Dermis blood vessel endothelial cell (primary cell): Measurements from ENCODE around the gene PNMA6F. TPM values are rescaled to one million over a fixed set of nuclear protein-coding genes. Genes with fewer than 3 reads are reported as not detected.
"Not testable (repeated sequence)": the region's sequence is repeated elsewhere in the genome, so short reads cannot be mapped to it uniquely, and the experiment has no call there.

ENCODE experiments used
- DNase-seq: peaks from one replicate; pipeline ENCODE4 v3.0.0; 2010
- total RNA-seq: library from RNA; depleted of rRNA; stranded (reverse); fragments of >200 nt; gene quantifications from 2 replicates; pipeline ENCODE4 v1.2.3, GENCODE V29; 2014

The PNMA6F gene
- total RNA-seq, 1 donor from 2014 or later = not detected

- DNase-seq = no peak
Observed at GRCh38 chrX:153301746-153302145, 19.8 kb downstream of the PNMA6F start.

GRCh38 chrX:153299855-153300254, 21.7 kb downstream of the PNMA6F start:
- no peak for DNase-seq

GRCh38 chrX:153297376-153297775, 24.2 kb downstream of the PNMA6F start:
- DNase-seq = no peak

- DNase-seq = not testable (repeated sequence)
Observed at GRCh38 chrX:153293485-153294071, 28.0 kb downstream of the PNMA6F start.

- not testable (repeated sequence) for DNase-seq
Observed at GRCh38 chrX:153288807-153289206, 32.8 kb downstream of the PNMA6F start.

- DNase-seq = not testable (repeated sequence)
Observed at GRCh38 chrX:153285678-153286077, 35.9 kb downstream of the PNMA6F start.

- DNase-seq = not testable (repeated sequence)
Observed at GRCh38 chrX:153283982-153284381, 37.6 kb downstream of the PNMA6F start.

GRCh38 chrX:153281784-153282183, 39.8 kb downstream of the PNMA6F start:
- not testable (repeated sequence) for DNase-seq

GRCh38 chrX:153279304-153279703, 42.3 kb downstream of the PNMA6F start:
- DNase-seq = not testable (repeated sequence)

- not testable (repeated sequence) for DNase-seq
Observed at GRCh38 chrX:153276049-153276448, 45.5 kb downstream of the PNMA6F start.

GRCh38 chrX:153275418-153275817, 46.1 kb downstream of the PNMA6F start:
- not testable (repeated sequence) for DNase-seq

GRCh38 chrX:153272584-153272983, 49.0 kb downstream of the PNMA6F start:
- DNase-seq = not testable (repeated sequence)

- not testable (repeated sequence) for DNase-seq
Observed at GRCh38 chrX:153272070-153272469, 49.5 kb downstream of the PNMA6F start.

Other genes with a start within 250 kb of the PNMA6F start
- gene PNMA6A, start 249.3 kb downstream of the PNMA6F start, total RNA-seq = 0.34 and 0.74 TPM in 2 replicates
- gene MAGEA1, start 142.5 kb downstream of the PNMA6F start, total RNA-seq = not detected in 2 replicates
- 5.3 and 7.3 TPM in 2 replicates for gene ZNF275, start 12.4 kb upstream of the PNMA6F start, total RNA-seq
- not detected in 2 replicates for gene PNMA6E, start 79.6 kb upstream of the PNMA6F start, total RNA-seq
- 0.51 and 0.70 TPM in 2 replicates for gene ZFP92, start 89.7 kb upstream of the PNMA6F start, total RNA-seq
- 0.19 and 4.1 TPM in 2 replicates for gene TREX2, start 124.3 kb upstream of the PNMA6F start, total RNA-seq
- gene HAUS7, start 148.8 kb upstream of the PNMA6F start, total RNA-seq = 14.5 and 21.5 TPM in 2 replicates
- 27.4 and 53.9 TPM in 2 replicates for gene BGN, start 173.2 kb upstream of the PNMA6F start, total RNA-seq
- gene ATP2B3, start 195.9 kb upstream of the PNMA6F start, total RNA-seq = under 0.01 TPM in 1 of 2 replicates, not detected in the other